ENCODE data around the gene RERE.

The RERE gene

DNA sequence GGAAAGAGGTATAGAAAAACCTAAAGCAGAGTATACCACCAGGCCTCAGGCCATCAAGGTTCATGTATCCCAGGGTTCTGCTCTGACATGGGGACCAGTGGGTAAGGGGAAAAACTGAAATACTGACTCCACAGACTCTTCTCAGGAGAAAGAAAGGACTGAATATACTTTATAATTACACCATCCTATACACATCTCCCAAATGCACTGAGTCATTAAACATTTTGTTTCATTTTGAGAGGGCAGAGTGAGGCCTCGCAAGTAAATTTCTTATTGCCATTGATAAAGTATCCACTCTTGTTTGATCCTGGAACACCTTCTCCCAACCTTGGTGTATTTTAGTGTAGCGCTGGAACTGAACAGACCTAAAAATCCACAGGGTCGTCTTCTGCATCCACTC lies 251.6 kb downstream of the RERE start:
- Histone ChIP-seq H2BK5ac (ENCODE audit: low read length) (no peak overlapping the region), H3K27me3 (ENCODE audit: control insufficient read depth in 3 of 3, insufficient read depth in 3 of 3, low read depth in 1 of 3, low read length in 3 of 3) (no peaks in the 10 kb centered on the region), H3K4ac (ENCODE audit: low read length) (no peak overlapping the region), H3K23ac (ENCODE audit: low read depth, low read length, poor library complexity) (no peak overlapping the region), H3K14ac (ENCODE audit: low read length) (no peak overlapping the region), H4K8ac (ENCODE audit: low read depth, low read length) (no peak overlapping the region), H2BK120ac (ENCODE audit: low read depth, low read length) (no peak overlapping the region), H3K4me3 (ENCODE audit: low read length in 2 of 2) (no peak overlapping the region), H2AFZ (ENCODE audit: low read length) (no peak overlapping the region), H3K79me1 (ENCODE audit: low read depth, low read length) (peaks cover 2% of the 10 kb centered on the region), H3K4me1 (ENCODE audit: control insufficient read depth in 2 of 2, insufficient read depth in 1 of 2, low read depth in 1 of 2, low read length in 2 of 2) (peaks cover 3 to 4% of the 10 kb centered on the region in 2 donors), H3K9me3 (replicated peaks in 1 of 2; ENCODE audit: control insufficient read depth in 2 of 2, insufficient read depth in 1 of 2, low read depth in 1 of 2, low read length in 2 of 2) (no peaks in the 10 kb centered on the region), H3K4me2 (ENCODE audit: insufficient read depth, low read length, poor library complexity, severe bottlenecking) (no peak overlapping the region), H3K27ac (replicated peaks; ENCODE audit: low read length) (no peak overlapping the region), H2AK5ac (ENCODE audit: low read depth, low read length) (no peak overlapping the region), H3K9ac (ENCODE audit: low read depth, low read length, poor library complexity) (no peak overlapping the region), H3K18ac (ENCODE audit: low read length) (no peak overlapping the region), H2BK15ac (ENCODE audit: low read length) (no peak overlapping the region), H3K36me3 (replicated peaks in 1 of 2; ENCODE audit: control insufficient read depth in 2 of 2, insufficient read depth in 2 of 2, low read length in 2 of 2) (peaks cover 0 to 5% of the 10 kb centered on the region in 2 donors), H2BK12ac (ENCODE audit: low read length) (no peak overlapping the region), H4K91ac (ENCODE audit: low read depth, low read length, poor library complexity) (no peak overlapping the region)
- no CpG with 5 or more reads among the region's 3 CpGs for WGBS, 2 donors (ENCODE audit: extremely low coverage in 2 of 2, insufficient read length in 2 of 2, insufficient replicate concordance in 1 of 2)
- no peak for DNase-seq (ENCODE audit: low spot score)

GRCh38 chr1:8563944-8564537 lies 253.4 kb downstream of the RERE start:
- Histone ChIP-seq H3K4me3 (ENCODE audit: low read length in 2 of 2) (no peak overlapping the region), H3K14ac (ENCODE audit: low read length) (no peak overlapping the region), H3K36me3 (replicated peaks in 1 of 2; ENCODE audit: control insufficient read depth in 2 of 2, insufficient read depth in 2 of 2, low read length in 2 of 2) (peaks cover 0 to 5% of the 10 kb centered on the region in 2 donors), H3K23ac (ENCODE audit: low read depth, low read length, poor library complexity) (no peak overlapping the region), H2BK15ac (ENCODE audit: low read length) (no peak overlapping the region), H2AFZ (ENCODE audit: low read length) (no peak overlapping the region), H3K9ac (ENCODE audit: low read depth, low read length, poor library complexity) (no peak overlapping the region), H4K91ac (ENCODE audit: low read depth, low read length, poor library complexity) (no peak overlapping the region), H3K4ac (ENCODE audit: low read length) (no peak overlapping the region), H3K27ac (replicated peaks; ENCODE audit: low read length) (no peak overlapping the region), H3K18ac (ENCODE audit: low read length) (no peak overlapping the region), H2BK120ac (ENCODE audit: low read depth, low read length) (no peak overlapping the region), H3K4me1 (ENCODE audit: control insufficient read depth in 2 of 2, insufficient read depth in 1 of 2, low read depth in 1 of 2, low read length in 2 of 2) (peaks cover 0 to 2% of the 10 kb centered on the region in 2 donors), H3K9me3 (replicated peaks in 1 of 2; ENCODE audit: control insufficient read depth in 2 of 2, insufficient read depth in 1 of 2, low read depth in 1 of 2, low read length in 2 of 2) (no peaks in the 10 kb centered on the region), H4K8ac (ENCODE audit: low read depth, low read length) (no peak overlapping the region), H2BK12ac (ENCODE audit: low read length) (no peak overlapping the region), H2BK5ac (ENCODE audit: low read length) (no peak overlapping the region), H3K27me3 (ENCODE audit: control insufficient read depth in 3 of 3, insufficient read depth in 3 of 3, low read depth in 1 of 3, low read length in 3 of 3) (no peaks in the 10 kb centered on the region), H3K4me2 (ENCODE audit: insufficient read depth, low read length, poor library complexity, severe bottlenecking) (no peak overlapping the region), H3K79me1 (ENCODE audit: low read depth, low read length) (no peaks in the 10 kb centered on the region), H2AK5ac (ENCODE audit: low read depth, low read length) (no peak overlapping the region)
- no peak for DNase-seq (ENCODE audit: low spot score)
- no CpG with 5 or more reads among the region's 2 CpGs for WGBS, 2 donors (ENCODE audit: extremely low coverage in 2 of 2, insufficient read length in 2 of 2, insufficient replicate concordance in 1 of 2)

- no peak overlapping the region for H2BK12ac ChIP-seq (ENCODE audit: low read length)
- no peak for DNase-seq (ENCODE audit: low spot score)
- H3K4me1 ChIP-seq (ENCODE audit: control insufficient read depth in 2 of 2, insufficient read depth in 1 of 2, low read depth in 1 of 2, low read length in 2 of 2) = peaks cover 0 to 2% of the 10 kb centered on the region in 2 donors
- peaks cover 0 to 5% of the 10 kb centered on the region in 2 donors for H3K36me3 ChIP-seq (replicated peaks in 1 of 2; ENCODE audit: control insufficient read depth in 2 of 2, insufficient read depth in 2 of 2, low read length in 2 of 2)
- H3K18ac ChIP-seq (ENCODE audit: low read length) = no peak overlapping the region
- no peak overlapping the region for H3K14ac ChIP-seq (ENCODE audit: low read length)
- no peak overlapping the region for H2BK120ac ChIP-seq (ENCODE audit: low read depth, low read length)
- H2BK5ac ChIP-seq (ENCODE audit: low read length) = no peak overlapping the region
- H3K9ac ChIP-seq (ENCODE audit: low read depth, low read length, poor library complexity) = no peak overlapping the region
- no peak overlapping the region for H2AFZ ChIP-seq (ENCODE audit: low read length)
- no peaks in the 10 kb centered on the region for H3K79me1 ChIP-seq (ENCODE audit: low read depth, low read length)
- H3K23ac ChIP-seq (ENCODE audit: low read depth, low read length, poor library complexity) = no peak overlapping the region
- WGBS, 2 donors (ENCODE audit: extremely low coverage in 2 of 2, insufficient read length in 2 of 2, insufficient replicate concordance in 1 of 2) = no CpG with 5 or more reads among the region's 4 CpGs
- no peaks in the 10 kb centered on the region for H3K9me3 ChIP-seq (replicated peaks in 1 of 2; ENCODE audit: control insufficient read depth in 2 of 2, insufficient read depth in 1 of 2, low read depth in 1 of 2, low read length in 2 of 2)
- no peak overlapping the region for H4K91ac ChIP-seq (ENCODE audit: low read depth, low read length, poor library complexity)
- H3K4ac ChIP-seq (ENCODE audit: low read length) = no peak overlapping the region
- H3K4me2 ChIP-seq (ENCODE audit: insufficient read depth, low read length, poor library complexity, severe bottlenecking) = no peak overlapping the region
- H3K27ac ChIP-seq (replicated peaks; ENCODE audit: low read length) = no peak overlapping the region
- H3K27me3 ChIP-seq (ENCODE audit: control insufficient read depth in 3 of 3, insufficient read depth in 3 of 3, low read depth in 1 of 3, low read length in 3 of 3) = no peaks in the 10 kb centered on the region
- H2AK5ac ChIP-seq (ENCODE audit: low read depth, low read length) = no peak overlapping the region
- H4K8ac ChIP-seq (ENCODE audit: low read depth, low read length) = no peak overlapping the region
- no peak overlapping the region for H2BK15ac ChIP-seq (ENCODE audit: low read length)
- no peak overlapping the region for H3K4me3 ChIP-seq (ENCODE audit: low read length in 2 of 2)
Measured at GRCh38 chr1:8562881-8563865, 254.3 kb downstream of the RERE start.

GRCh38 chr1:8562222-8562621 lies 255.2 kb downstream of the RERE start:
- Histone ChIP-seq H4K91ac (ENCODE audit: low read depth, low read length, poor library complexity) (no peak overlapping the region), H2AK5ac (ENCODE audit: low read depth, low read length) (no peak overlapping the region), H4K8ac (ENCODE audit: low read depth, low read length) (no peak overlapping the region), H3K14ac (ENCODE audit: low read length) (no peak overlapping the region), H3K4me1 (ENCODE audit: control insufficient read depth in 2 of 2, insufficient read depth in 1 of 2, low read depth in 1 of 2, low read length in 2 of 2) (peaks cover 0 to 2% of the 10 kb centered on the region in 2 donors), H2BK120ac (ENCODE audit: low read depth, low read length) (no peak overlapping the region), H3K23ac (ENCODE audit: low read depth, low read length, poor library complexity) (no peak overlapping the region), H3K27ac (replicated peaks; ENCODE audit: low read length) (no peak overlapping the region), H3K4me2 (ENCODE audit: insufficient read depth, low read length, poor library complexity, severe bottlenecking) (no peak overlapping the region), H3K9ac (ENCODE audit: low read depth, low read length, poor library complexity) (no peak overlapping the region), H3K79me1 (ENCODE audit: low read depth, low read length) (no peaks in the 10 kb centered on the region), H3K36me3 (replicated peaks in 1 of 2; ENCODE audit: control insufficient read depth in 2 of 2, insufficient read depth in 2 of 2, low read length in 2 of 2) (peaks cover 0 to 5% of the 10 kb centered on the region in 2 donors), H3K4ac (ENCODE audit: low read length) (no peak overlapping the region), H2AFZ (ENCODE audit: low read length) (no peak overlapping the region), H3K9me3 (replicated peaks in 1 of 2; ENCODE audit: control insufficient read depth in 2 of 2, insufficient read depth in 1 of 2, low read depth in 1 of 2, low read length in 2 of 2) (no peaks in the 10 kb centered on the region), H2BK5ac (ENCODE audit: low read length) (no peak overlapping the region), H2BK12ac (ENCODE audit: low read length) (no peak overlapping the region), H3K27me3 (ENCODE audit: control insufficient read depth in 3 of 3, insufficient read depth in 3 of 3, low read depth in 1 of 3, low read length in 3 of 3) (no peaks in the 10 kb centered on the region), H2BK15ac (ENCODE audit: low read length) (no peak overlapping the region), H3K4me3 (ENCODE audit: low read length in 2 of 2) (no peak overlapping the region), H3K18ac (ENCODE audit: low read length) (no peak overlapping the region)
- no peak for DNase-seq (ENCODE audit: low spot score)
- WGBS, 2 donors (ENCODE audit: extremely low coverage in 2 of 2, insufficient read length in 2 of 2, insufficient replicate concordance in 1 of 2) = no CpG with 5 or more reads among the region's 2 CpGs

Data from neuronal stem cell (in vitro differentiated cells).